Neural cell (in vitro differentiated cells): ENCODE data around the gene TACC3. TPM values are rescaled to one million over a fixed set of nuclear protein-coding genes. Genes with fewer than 3 reads are reported as not detected.

Experiments used
- H2AFZ ChIP-seq: fragments of 200-600, 300-800 bp; sonication (generic), shearing (Covaris generic); 2 replicates; pipeline ENCODE4 v1.6.0; 2014; ENCODE audit warnings: low read depth, mild to moderate bottlenecking, antibody characterized with exemption, low read length, moderate library complexity
- H3F3A ChIP-seq: fragments of 200-600 bp; shearing (Covaris generic); 2 replicates; pipeline ENCODE4 v1.6.1; 2016; ENCODE audit warnings: mild to moderate bottlenecking, moderate library complexity, mixed read lengths, antibody characterized with exemption, low read length; ENCODE audit not compliant: insufficient read depth, poor library complexity, severe bottlenecking
- H3K27ac ChIP-seq: fragments of 200-600, 300-800 bp; sonication (generic), shearing (Covaris generic); 2 replicates; pipeline ENCODE4 v1.5.1; 2014; ENCODE audit warnings: mild to moderate bottlenecking, low read length, moderate library complexity
- H3K27me3 ChIP-seq: fragments of 300-800, 200-600 bp; sonication (generic), shearing (Covaris generic); 2 replicates; pipeline ENCODE4 v1.6.0; 2014; ENCODE audit warnings: mild to moderate bottlenecking, low read depth, low read length, moderate library complexity; ENCODE audit not compliant: insufficient read depth
- H3K36me3 ChIP-seq: fragments of 300-800, 200-600 bp; sonication (generic), shearing (Covaris generic); 2 replicates; pipeline ENCODE4 v1.5.1; 2014; ENCODE audit warnings: mild to moderate bottlenecking, antibody characterized with exemption, low read length, moderate library complexity; ENCODE audit not compliant: insufficient read depth
- H3K4me2 ChIP-seq: fragments of 300-800, 200-600 bp; sonication (generic), shearing (Covaris generic); 2 replicates; pipeline ENCODE4 v1.6.0; 2014; ENCODE audit warnings: mild to moderate bottlenecking, low read length
- H3K4me3 ChIP-seq: fragments of 300-800, 200-600 bp; sonication (generic), shearing (Covaris generic); 2 replicates; pipeline ENCODE4 v1.5.1; 2014; ENCODE audit warnings: mild to moderate bottlenecking, low read length, moderate library complexity
- H3K79me2 ChIP-seq: fragments of 200-600 bp; shearing (Covaris generic); replicated peaks from 2 replicates; pipeline ENCODE4 v1.6.0; 2014; ENCODE audit warnings: mild to moderate bottlenecking, low read length, moderate library complexity; ENCODE audit not compliant: insufficient read depth
- H3K9ac ChIP-seq: fragments of 300-800, 200-600 bp; sonication (generic), shearing (Covaris generic); 2 replicates; pipeline ENCODE4 v1.6.1; 2016; ENCODE audit warnings: mild to moderate bottlenecking, low read length, mixed read lengths
- H3K9me2 ChIP-seq: fragments of 200-600 bp; shearing (Covaris generic); 2 replicates; pipeline ENCODE4 v1.6.1; 2016; ENCODE audit warnings: mild to moderate bottlenecking, low read length, mixed read lengths; ENCODE audit not compliant: insufficient read depth
- H3K9me3 ChIP-seq: fragments of 200-600, 300-800 bp; sonication (generic), shearing (Covaris generic); 2 replicates; pipeline ENCODE4 v1.6.1; 2016; ENCODE audit warnings: mild to moderate bottlenecking, mixed run types, low read length, moderate library complexity, mixed read lengths
- H4K20me1 ChIP-seq: fragments of 200-600 bp; shearing (Covaris generic); 2 replicates; pipeline ENCODE4 v1.6.1; 2016; ENCODE audit warnings: mild to moderate bottlenecking, mixed run types; ENCODE audit not compliant: insufficient read depth
- EP300 ChIP-seq: fragments of 450-650 bp; conservative IDR thresholded peaks from 2 replicates; pipeline ENCODE4 v1.6.1; 2014; ENCODE audit warnings: antibody characterized with exemption, mild to moderate bottlenecking, moderate library complexity; ENCODE audit not compliant: poor library complexity, severe bottlenecking
- EZH2 ChIP-seq: fragments of 200-600, 300-800 bp; shearing (Covaris generic), sonication (generic); IDR thresholded peaks from 2 replicates; pipeline ENCODE4 v1.6.1; 2014; ENCODE audit warnings: antibody characterized with exemption, low read length, borderline replicate concordance, mild to moderate bottlenecking; ENCODE audit not compliant: insufficient read depth, poor library complexity, severe bottlenecking
- MXI1 ChIP-seq: fragments of 450-650 bp; conservative IDR thresholded peaks from 2 replicates; pipeline ENCODE4 v1.6.1; 2014; ENCODE audit warnings: antibody characterized with exemption, mild to moderate bottlenecking; ENCODE audit not compliant: poor library complexity, severe bottlenecking
- POLR2AphosphoS5 ChIP-seq: IDR thresholded peaks from 2 replicates; pipeline ENCODE4 v1.6.1; 2012
- RAD21 ChIP-seq: fragments of 450-650 bp; conservative IDR thresholded peaks from 2 replicates; pipeline ENCODE4 v1.6.1; 2014; ENCODE audit warnings: antibody characterized with exemption, mild to moderate bottlenecking, moderate library complexity
- SMC3 ChIP-seq: fragments of 450-650 bp; conservative IDR thresholded peaks from 2 replicates; pipeline ENCODE4 v1.6.1; 2014; ENCODE audit warnings: antibody characterized with exemption, mild to moderate bottlenecking, moderate library complexity; ENCODE audit not compliant: poor library complexity
- TAF1 ChIP-seq: IDR thresholded peaks from 2 replicates; pipeline ENCODE4 v1.6.1; 2012; ENCODE audit warnings: low read depth
- polyA plus RNA-seq: library from polyadenylated mRNA; depleted of rRNA; stranded (reverse); fragments of >200 nt; gene quantifications from 2 replicates; pipeline ENCODE4 v1.2.3, GENCODE V29; 2014
- TF ChIP-seq, protein P1 (sequence below): IDR thresholded peaks from 2 replicates; pipeline ENCODE4 v1.6.1; 2012; ENCODE audit warnings: borderline replicate concordance
- TF ChIP-seq, protein P2 (sequence below): fragments of 450-650 bp; IDR thresholded peaks from 2 replicates; pipeline ENCODE4 v1.5.1; 2014; ENCODE audit warnings: antibody characterized with exemption, mild to moderate bottlenecking, moderate library complexity; ENCODE audit not compliant: poor library complexity, severe bottlenecking

Gene TACC3
- polyA plus RNA-seq, 1 donor from 2014 or later, result 2.6 TPM

DNA sequence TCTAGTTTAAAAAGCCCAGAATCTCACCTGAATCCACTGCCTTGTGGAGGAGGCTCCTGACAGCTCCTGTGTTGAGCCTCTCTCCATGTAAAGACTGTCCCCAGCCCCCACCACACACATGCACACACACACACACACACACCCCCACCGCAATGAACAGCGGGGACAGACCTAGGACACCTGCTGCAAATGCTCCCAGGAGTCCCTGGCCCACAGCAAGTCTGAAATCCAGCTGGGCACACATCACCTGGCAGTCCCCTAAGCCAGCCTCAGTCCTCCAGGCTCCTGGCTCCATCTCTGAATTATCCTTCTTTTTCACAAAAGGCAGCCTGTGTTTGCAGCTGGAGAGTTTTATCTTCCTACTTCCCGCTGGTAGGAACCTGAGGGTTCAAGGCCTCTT is 30.6 kb upstream of the TACC3 start:
- no peak overlapping the region for H3K27ac ChIP-seq
- no peaks in the 10 kb centered on the region for H3K9me3 ChIP-seq
- no peak for TF ChIP-seq EZH2
- no peak for TF ChIP-seq EP300
- TF ChIP-seq RAD21, result no peak
- no peak for TF ChIP-seq TAF1
- no peak for TF ChIP-seq MXI1
- no peak overlapping the region for H3K9ac ChIP-seq
- no peaks in the 10 kb centered on the region for H4K20me1 ChIP-seq
- no peak overlapping the region for H3K4me2 ChIP-seq
- no peaks in the 10 kb centered on the region for H3K79me2 ChIP-seq
- H3F3A ChIP-seq, result no peaks in the 10 kb centered on the region
- H3K36me3 ChIP-seq, result no peaks in the 10 kb centered on the region
- no peak overlapping the region for H3K4me3 ChIP-seq
- no peaks in the 10 kb centered on the region for H3K27me3 ChIP-seq
- no peaks in the 10 kb centered on the region for H3K9me2 ChIP-seq
- H2AFZ ChIP-seq, result no peak overlapping the region

DNA sequence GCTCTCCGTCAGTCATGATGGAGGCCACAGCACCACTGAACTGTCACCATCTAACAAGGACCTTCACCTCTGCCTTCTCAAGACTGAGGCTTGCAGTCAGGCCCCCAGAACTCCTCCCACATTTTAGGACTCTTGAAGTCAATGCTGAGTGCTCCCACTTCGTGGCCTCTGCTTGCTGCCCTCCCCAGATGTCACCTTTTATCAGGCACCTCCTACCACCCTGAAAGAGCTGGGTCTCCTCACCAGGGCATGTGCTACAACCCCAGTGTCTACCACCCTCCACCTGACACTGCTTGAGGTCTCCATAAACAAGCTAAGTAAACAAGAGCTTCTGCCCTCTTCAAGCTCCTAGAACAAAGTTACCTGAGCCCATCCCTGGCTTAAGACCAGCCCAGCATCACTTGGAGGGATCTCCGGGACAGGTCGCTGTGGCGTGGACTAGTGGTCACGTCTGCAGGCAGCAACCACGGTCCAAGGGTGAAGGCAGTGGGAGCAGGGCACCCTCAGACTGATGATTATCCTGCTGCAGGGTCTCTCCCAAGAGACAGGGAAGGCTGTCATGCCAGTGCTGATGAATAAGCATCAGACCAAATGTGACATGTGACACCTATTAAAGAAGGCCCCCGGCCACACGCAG is 29.5 kb upstream of the TACC3 start:
- Histone ChIP-seq H3F3A (no peaks in the 10 kb centered on the region), H3K36me3 (peaks cover 4% of the 10 kb centered on the region)

More for the DNA sequence above, 29.5 kb upstream of the TACC3 start:
- Histone ChIP-seq H3K79me2 (no peaks in the 10 kb centered on the region), H4K20me1 (no peaks in the 10 kb centered on the region), H3K27ac (no peak overlapping the region), H2AFZ (no peak overlapping the region), H3K9ac (no peak overlapping the region), H3K9me2 (no peaks in the 10 kb centered on the region), H3K27me3 (no peaks in the 10 kb centered on the region), H3K4me2 (no peak overlapping the region), H3K4me3 (no peak overlapping the region), H3K9me3 (no peaks in the 10 kb centered on the region)
- TF ChIP-seq TAF1 (no peak), MXI1 (no peak), EZH2 (no peak), EP300 (no peak), POLR2AphosphoS5 (no peak), SMC3 (no peak), RAD21 (no peak)
- TF ChIP-seq, protein P1, sequence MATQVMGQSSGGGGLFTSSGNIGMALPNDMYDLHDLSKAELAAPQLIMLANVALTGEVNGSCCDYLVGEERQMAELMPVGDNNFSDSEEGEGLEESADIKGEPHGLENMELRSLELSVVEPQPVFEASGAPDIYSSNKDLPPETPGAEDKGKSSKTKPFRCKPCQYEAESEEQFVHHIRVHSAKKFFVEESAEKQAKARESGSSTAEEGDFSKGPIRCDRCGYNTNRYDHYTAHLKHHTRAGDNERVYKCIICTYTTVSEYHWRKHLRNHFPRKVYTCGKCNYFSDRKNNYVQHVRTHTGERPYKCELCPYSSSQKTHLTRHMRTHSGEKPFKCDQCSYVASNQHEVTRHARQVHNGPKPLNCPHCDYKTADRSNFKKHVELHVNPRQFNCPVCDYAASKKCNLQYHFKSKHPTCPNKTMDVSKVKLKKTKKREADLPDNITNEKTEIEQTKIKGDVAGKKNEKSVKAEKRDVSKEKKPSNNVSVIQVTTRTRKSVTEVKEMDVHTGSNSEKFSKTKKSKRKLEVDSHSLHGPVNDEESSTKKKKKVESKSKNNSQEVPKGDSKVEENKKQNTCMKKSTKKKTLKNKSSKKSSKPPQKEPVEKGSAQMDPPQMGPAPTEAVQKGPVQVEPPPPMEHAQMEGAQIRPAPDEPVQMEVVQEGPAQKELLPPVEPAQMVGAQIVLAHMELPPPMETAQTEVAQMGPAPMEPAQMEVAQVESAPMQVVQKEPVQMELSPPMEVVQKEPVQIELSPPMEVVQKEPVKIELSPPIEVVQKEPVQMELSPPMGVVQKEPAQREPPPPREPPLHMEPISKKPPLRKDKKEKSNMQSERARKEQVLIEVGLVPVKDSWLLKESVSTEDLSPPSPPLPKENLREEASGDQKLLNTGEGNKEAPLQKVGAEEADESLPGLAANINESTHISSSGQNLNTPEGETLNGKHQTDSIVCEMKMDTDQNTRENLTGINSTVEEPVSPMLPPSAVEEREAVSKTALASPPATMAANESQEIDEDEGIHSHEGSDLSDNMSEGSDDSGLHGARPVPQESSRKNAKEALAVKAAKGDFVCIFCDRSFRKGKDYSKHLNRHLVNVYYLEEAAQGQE, result no peak
- TF ChIP-seq, protein P2, sequence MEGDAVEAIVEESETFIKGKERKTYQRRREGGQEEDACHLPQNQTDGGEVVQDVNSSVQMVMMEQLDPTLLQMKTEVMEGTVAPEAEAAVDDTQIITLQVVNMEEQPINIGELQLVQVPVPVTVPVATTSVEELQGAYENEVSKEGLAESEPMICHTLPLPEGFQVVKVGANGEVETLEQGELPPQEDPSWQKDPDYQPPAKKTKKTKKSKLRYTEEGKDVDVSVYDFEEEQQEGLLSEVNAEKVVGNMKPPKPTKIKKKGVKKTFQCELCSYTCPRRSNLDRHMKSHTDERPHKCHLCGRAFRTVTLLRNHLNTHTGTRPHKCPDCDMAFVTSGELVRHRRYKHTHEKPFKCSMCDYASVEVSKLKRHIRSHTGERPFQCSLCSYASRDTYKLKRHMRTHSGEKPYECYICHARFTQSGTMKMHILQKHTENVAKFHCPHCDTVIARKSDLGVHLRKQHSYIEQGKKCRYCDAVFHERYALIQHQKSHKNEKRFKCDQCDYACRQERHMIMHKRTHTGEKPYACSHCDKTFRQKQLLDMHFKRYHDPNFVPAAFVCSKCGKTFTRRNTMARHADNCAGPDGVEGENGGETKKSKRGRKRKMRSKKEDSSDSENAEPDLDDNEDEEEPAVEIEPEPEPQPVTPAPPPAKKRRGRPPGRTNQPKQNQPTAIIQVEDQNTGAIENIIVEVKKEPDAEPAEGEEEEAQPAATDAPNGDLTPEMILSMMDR, result no peak
